K562 (cell line): Measurements from ENCODE around the gene OR2V1. TPM values are rescaled to one million over a fixed set of nuclear protein-coding genes. Genes with fewer than 3 reads are reported as not detected.

Experiments used
- ARHGAP35 ChIP-seq: fragments of 450-650 bp; IDR thresholded peaks from 2 replicates; pipeline ENCODE4 v1.6.1; 2018; ENCODE audit not compliant: partially characterized antibody
- ARID2 ChIP-seq: fragments of 450-650 bp; IDR thresholded peaks from 2 replicates; pipeline ENCODE4 v1.6.1; 2017; ENCODE audit warnings: antibody characterized with exemption, mild to moderate bottlenecking
- ARID4B ChIP-seq: sonication (generic); formaldehyde crosslinking; IDR thresholded peaks from 2 replicates; pipeline ENCODE4 v1.8.0; 2022; ENCODE audit warnings: mild to moderate bottlenecking, missing genetic modification reagents
- ASH1L ChIP-seq: fragments of 450-650 bp; IDR thresholded peaks from 2 replicates; pipeline ENCODE4 v1.6.1; 2018; ENCODE audit warnings: borderline replicate concordance, mild to moderate bottlenecking, low read depth; ENCODE audit not compliant: partially characterized antibody
- CBX1 ChIP-seq: sonication (generic); IDR thresholded peaks from 2 replicates; pipeline ENCODE4 v1.6.1; 2016; ENCODE audit warnings: antibody characterized with exemption, low read depth, mild to moderate bottlenecking
- CCAR2 ChIP-seq: fragments of 200-400 bp; formaldehyde crosslinking; IDR thresholded peaks from 2 replicates; pipeline ENCODE4 v1.6.1; 2017; ENCODE audit warnings: mild to moderate bottlenecking, low read depth, low read length
- CHD2 ChIP-seq: IDR thresholded peaks from 2 replicates; pipeline ENCODE4 v1.6.1; 2011; ENCODE audit warnings: low read depth, low read length
- CSDE1 ChIP-seq, 2 experiments: fragments of 450-650 bp; IDR thresholded peaks; 2 replicates each; pipeline ENCODE4 v1.6.1; 2016; ENCODE audit warnings: mild to moderate bottlenecking in 1 of 2
- HDAC2 ChIP-seq: fragments of 450-650 bp; IDR thresholded peaks from 2 replicates; pipeline ENCODE4 v1.6.1; 2016; ENCODE audit warnings: mild to moderate bottlenecking
- HSF4 ChIP-seq: fragments of 250-450 bp; sonication (Bioruptor Pico); IDR thresholded peaks from 2 replicates; pipeline ENCODE4 v2.1.2; 2022; ENCODE audit warnings: mild to moderate bottlenecking, moderate library complexity, borderline replicate concordance
- NR3C1 ChIP-seq: sonication (generic); formaldehyde crosslinking; IDR thresholded peaks from 2 replicates; pipeline ENCODE4 v1.8.1; 2022; ENCODE audit warnings: missing genetic modification reagents
- POLR2A ChIP-seq: fragments of 450-650 bp; conservative IDR thresholded peaks from 2 replicates; pipeline ENCODE4 v1.6.1; 2016
- RERE ChIP-seq: sonication (generic); formaldehyde crosslinking; IDR thresholded peaks from 2 replicates; pipeline ENCODE4 v1.8.0; 2023; ENCODE audit warnings: missing genetic modification reagents, mild to moderate bottlenecking, borderline replicate concordance
- SMAD1 ChIP-seq: fragments of 150-350 bp; IDR thresholded peaks from 2 replicates; pipeline ENCODE4 v1.6.1; 2014; ENCODE audit warnings: low read length, low read depth; ENCODE audit not compliant: partially characterized antibody
- SUPT5H ChIP-seq: fragments of 450-650 bp; IDR thresholded peaks from 2 replicates; pipeline ENCODE4 v1.6.1; 2016
- YBX1 ChIP-seq: fragments of 450-650 bp; IDR thresholded peaks from 2 replicates; pipeline ENCODE4 v1.7.1; 2016; ENCODE audit warnings: mild to moderate bottlenecking
- ZBTB34 ChIP-seq: fragments of 250-450 bp; sonication (Bioruptor Pico); IDR thresholded peaks from 2 replicates; pipeline ENCODE4 v1.8.0; 2021; ENCODE audit warnings: mild to moderate bottlenecking, moderate library complexity
- ZFP1 ChIP-seq: fragments of 450-650 bp; formaldehyde crosslinking; IDR thresholded peaks from 2 replicates; pipeline ENCODE4 v1.4.0; 2020; ENCODE audit warnings: mild to moderate bottlenecking, mixed read lengths
- ZNF354B ChIP-seq: fragments of 250-450 bp; sonication (Bioruptor Pico); IDR thresholded peaks from 2 replicates; pipeline ENCODE4 v1.4.0; 2020
- polyA plus RNA-seq, 8 experiments: library from polyadenylated mRNA; depleted of rRNA in 4 of 8; stranded (reverse) in 5 of 8; unstranded in 3 of 8; fragments of >200 nt; fragmentation: Nextera tagmentation in 2 of 8; fragmentation: Illumina TruSeq in 1 of 8; extraction: Ambion mirVana in 2 of 8; extraction: Trizol in 1 of 8; gene quantifications; 2 replicates each; pipeline versions ENCODE4 v1.2.1 to v1.2.3, GENCODE V29; 2011 to 2014; ENCODE audit warnings: inconsistent platforms in 1 of 8, missing spikeins in 1 of 8
- total RNA-seq, 7 experiments: library from RNA; depleted of rRNA in 6 of 7; stranded (reverse); fragments of >200 nt in 6 of 7; fragmentation: Illumina TruSeq in 2 of 7; extraction: Trizol in 2 of 7; gene quantifications; 2 replicates each; pipeline versions ENCODE4 v1.2.1 to v1.2.3, GENCODE V29; 2011 to 2021; ENCODE audit warnings: low replicate concordance in 1 of 7

The OR2V1 gene
- total and polyA plus RNA-seq, 9 of the 15 experiments (the other 6 are each of a cell fraction or from before 2014, with no cell fraction given) = 0.04 to 0.28 (median 0.15) TPM; not detected in 5

- TF ChIP-seq CCAR2 (no peak), NR3C1 (CRISPR knock-in tag) (no peak), ARHGAP35 (no peak), SUPT5H (peak; percentile 57; the same call in 1 of the 2 replicates), RERE (CRISPR knock-in tag) (no peak), HSF4 (CRISPR knock-in tag) (no peak), ASH1L (no peak), CSDE1 (IDR thresholded peaks at IDR 0.05) (peak in 1 of 2 experiments; percentile 51; a peak in 1 of 4 replicates), ARID2 (peak; percentile 70; the same call in 1 of the 2 replicates), CHD2 (no peak), YBX1 (no peak), HDAC2 (peak; percentile 81; the same call in 1 of the 2 replicates), ZBTB34 (CRISPR knock-in tag) (no peak), ZNF354B (CRISPR knock-in tag) (no peak), SMAD1 (no peak), CBX1 (no peak), ARID4B (CRISPR knock-in tag) (no peak), ZFP1 (CRISPR knock-in tag) (no peak), POLR2A (peak; percentile 59)
Observed at GRCh38 chr5:181163487-181164075, 32.6 kb upstream of the OR2V1 start (continued).
